ENCODE data around the gene HSF5.

Gene HSF5

DNA sequence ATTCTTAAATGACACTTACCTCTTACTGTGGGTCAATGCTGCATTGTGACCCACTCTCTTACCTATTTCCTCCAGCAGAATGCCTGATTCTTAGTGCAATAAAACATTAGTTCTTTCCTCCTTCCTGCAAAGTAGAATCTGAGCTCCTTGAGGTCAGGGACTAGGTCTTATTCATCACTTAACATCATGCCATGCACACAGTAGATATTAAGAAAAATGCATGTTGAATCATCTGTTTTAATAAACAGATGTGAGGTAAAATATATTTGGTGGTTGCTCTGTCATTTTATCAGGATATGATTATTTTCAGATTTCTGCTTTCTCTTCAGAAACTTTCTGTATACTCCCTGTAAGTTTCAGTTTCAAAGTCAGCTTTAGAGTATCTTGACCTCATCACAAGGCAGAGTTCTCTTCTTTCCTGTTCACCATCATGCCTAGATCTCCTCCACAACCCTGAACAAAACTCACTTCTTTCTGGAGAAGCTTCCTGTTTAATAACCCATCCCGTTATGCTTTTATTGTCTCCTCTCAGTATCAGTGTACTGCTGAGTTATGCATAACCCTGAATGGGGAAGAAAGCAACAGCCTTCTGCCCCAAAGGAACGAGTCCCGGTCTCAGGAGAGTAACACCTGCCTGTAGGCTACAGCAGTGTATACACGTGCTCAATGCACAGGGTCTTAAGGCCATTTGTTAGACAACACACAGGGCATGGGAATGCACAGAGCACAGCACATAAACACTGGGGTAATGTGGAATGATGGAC is 105.9 kb downstream of the HSF5 start:
- peak; percentile 8 to 10 for DNase-seq

DNA sequence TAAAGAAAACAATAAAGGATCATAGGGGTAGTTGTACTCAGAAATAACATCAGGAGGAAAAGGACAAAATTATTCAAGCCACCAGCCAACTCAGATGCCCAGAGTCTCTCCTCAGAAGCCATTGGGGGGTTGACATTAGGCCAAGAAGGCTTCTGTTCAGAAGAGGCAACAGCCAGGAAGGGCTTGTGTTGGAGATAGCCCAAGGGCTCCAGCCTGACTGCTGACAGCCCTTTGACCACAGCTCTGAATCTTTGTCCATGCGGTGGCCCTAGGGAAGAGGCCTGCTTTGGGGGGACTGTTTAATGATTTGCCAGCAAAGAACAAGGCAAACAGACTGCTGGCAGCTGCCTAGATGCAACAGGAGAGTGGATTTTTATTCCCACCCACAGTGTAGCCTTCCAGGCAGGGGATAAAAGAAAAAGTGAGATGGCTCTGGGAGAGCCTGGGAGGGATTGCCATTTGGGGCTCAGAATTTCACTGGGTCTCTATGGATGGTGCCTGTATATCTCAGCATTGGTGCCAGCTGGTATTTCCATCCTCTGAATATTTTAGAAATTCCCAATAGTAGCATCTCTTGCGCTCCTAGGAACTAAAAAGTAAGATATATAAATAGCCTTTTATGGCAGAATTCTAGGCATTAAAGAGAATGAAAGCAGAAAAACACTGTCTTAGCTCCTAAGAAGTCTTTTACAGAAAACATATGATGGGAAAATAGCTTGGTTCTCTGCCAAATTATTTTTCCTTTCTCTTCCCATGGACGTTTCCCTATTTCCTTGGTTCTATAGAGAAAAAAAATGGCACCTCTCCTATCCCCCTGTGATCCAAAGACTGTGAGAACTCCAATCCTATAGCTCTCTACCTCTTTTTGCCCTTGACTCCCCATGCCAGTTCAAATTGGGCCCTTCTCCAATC is 106.8 kb downstream of the HSF5 start:
- DNase-seq: no peak

DNA sequence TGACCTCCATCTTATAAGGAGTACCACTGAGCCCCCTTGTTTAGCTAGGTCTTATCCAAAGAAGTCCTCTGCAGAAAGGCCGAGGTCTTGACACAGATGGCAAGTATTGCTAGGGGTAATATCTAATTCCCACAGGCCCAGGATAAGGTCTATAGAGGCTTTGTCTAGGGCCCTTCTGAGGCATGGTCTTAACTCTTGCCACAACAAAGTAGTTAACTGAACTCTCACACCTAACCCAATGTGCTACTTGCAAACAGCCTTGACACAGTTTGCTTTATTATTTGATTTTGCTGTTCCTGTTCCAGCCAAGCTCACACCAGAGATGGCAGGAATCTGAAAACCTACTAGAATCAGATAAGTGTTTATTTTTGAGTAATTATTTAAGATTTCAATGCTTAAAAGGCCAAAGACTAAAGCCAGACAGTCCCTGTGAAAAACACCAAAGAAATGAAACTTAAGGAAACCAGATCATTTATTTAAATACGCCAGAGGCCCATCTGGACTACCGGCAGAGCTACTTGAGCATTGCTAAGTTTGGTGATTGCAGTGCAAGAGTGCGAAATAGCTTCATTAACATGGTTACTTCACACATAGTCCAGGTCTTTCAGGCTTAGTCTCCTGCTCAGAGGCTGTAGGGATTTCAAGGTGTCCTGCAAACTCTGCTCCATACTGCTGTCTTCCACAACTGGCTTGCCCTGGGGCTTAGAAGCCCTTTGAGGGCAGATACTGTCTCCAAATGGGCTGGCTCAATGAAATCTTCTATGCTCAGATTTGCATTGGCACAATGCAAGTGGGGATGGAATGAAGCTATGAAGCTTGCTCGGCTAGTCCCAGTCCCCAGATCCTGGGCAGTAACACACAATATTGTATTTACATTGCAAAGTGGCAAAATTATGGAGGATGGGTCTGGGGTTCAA is 107.7 kb downstream of the HSF5 start:
- DNase-seq: no peak

DNA sequence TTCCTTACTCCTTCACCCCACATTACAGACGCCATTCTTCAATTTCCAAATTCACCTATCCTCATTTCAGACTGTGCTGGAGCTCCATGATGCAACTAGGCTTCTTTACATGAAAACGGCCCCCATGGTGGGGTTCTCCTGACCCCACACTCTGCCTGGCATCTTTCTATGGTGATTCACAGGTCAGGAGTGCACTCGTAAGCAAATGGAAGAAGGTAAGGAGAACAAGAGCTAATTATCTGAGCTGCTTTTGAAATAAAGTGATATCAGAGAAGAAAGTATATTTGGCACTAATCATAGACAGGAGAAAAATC is 108.7 kb downstream of the HSF5 start:
- no peak for DNase-seq

DNA sequence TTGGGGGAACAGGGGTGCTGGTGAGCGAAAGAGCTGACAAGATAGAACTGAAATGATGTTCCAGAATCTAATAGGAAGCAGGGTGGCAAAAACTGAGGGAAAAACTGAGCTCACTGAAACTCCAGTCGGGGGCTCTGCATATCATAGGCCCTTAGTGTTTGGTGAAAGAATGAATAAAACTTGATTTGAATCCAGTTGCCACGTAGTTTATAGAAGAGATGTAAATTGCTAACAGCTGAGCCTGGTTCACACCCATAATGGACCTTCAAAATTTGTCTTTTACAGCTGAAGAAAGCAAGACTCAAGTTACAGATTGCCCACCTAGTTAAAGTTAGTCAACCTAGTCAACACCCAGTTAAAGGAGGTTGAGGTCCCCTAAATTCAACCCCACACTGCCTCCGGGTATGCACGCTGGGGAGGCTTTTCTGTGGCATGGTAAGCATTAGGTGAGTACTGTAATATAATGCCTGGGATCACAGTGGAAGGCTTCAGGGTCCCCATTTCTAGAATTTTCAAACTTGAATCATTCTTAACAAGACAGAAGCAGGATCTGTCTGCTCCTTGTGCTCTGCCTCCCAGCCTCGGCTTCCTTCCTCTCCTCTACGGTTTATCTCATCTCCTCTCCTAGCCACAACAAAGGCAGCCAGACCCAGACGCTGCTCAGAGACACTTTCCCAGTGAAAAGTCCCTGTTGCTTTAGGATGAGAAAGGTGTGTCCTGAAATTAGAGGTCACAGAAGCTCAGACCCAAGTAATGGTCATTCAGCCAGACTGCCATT is 109.3 kb downstream of the HSF5 start:
- DNase-seq: no peak

DNA sequence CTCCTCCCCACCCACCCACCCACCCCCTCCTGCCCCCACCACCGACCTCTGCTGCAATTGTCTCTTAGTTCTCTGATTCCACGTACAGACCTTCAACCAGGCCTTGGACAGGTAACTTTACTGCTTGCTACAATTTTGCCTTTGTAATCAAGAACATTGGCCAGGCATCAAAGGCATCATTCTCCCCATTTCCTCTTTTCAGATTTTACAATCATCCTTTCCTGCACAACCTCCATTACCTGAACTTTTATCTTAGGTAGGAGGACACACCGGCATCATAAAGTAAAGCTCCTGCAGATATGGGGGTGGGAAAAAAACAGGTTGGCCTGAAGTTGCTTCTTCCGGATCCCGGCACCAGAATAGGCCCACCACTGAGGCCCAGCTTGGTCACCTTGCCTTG is 110.5 kb downstream of the HSF5 start:
- no peak for DNase-seq

DNA sequence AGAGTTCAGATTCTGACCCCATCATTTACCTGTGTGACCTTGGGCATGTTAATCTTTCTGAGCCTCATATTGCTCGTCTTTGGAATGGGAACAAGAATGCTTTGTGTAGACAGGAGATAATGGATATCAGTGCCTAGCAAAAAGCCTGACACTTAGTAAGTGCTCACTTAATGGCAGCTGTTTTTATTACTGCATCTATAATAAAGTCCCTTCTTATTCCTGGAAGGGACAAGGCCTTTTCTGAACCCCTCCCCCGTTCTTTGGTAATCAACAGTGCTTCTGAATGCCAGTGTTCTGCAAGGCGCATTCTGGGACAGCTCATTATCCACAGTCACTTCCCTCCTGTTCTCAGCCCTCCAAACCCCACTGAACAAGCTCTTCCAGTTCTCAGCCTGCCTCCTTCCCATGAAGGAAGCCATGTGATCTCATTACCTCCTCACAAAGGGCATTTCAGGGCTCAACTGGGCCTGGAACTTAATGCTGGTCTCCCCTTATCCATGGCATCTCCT is 111.1 kb downstream of the HSF5 start:
- DNase-seq: peak; percentile 25 to 29

DNA sequence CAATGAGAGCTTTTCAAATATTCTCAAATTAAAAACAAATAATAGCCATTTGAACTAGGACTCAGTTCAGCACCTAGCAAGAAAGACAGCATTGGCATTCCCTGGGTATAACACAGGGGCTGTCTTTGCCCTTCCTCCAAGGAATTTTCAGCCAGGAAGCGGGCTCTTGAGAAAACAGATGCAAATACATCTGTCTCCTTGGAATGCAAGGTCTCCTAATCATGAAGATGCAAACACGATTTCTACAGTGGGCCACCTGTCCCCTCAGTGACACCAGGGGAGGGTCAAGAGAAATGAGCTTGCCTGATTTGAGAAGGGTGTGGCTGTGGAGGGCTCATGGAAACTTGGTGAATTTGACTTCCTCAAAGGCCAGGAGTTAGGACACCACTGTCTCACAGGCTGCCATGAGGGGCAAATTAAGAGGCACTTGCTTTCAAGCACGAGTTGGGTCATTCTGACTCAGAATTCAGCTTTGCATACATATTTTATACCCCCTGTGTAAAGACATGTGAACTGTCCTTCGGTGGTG is 111.7 kb downstream of the HSF5 start:
- DNase-seq: peak; percentile 61 to 67

DNA sequence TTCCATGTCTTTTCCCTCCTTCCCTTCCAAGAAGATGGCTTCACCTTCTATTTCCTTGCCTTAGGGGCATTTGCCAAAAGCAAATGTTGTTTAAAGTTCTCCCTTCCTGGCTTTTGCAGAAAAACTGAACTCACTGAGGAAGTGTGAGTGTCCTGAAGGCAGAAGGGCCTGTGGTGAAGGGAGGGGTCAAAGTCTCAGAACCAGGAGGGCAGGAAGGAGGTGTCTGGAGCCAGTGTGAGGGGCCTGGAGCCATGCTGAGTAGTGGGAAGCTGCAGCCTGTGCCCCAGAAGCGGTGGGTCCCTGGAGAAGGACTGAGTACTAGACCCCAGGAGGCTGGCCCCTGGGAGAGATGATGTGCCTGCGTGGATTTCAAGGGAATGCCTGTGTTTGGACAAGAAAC is 112.4 kb downstream of the HSF5 start:
- DNase-seq: no peak

DNA sequence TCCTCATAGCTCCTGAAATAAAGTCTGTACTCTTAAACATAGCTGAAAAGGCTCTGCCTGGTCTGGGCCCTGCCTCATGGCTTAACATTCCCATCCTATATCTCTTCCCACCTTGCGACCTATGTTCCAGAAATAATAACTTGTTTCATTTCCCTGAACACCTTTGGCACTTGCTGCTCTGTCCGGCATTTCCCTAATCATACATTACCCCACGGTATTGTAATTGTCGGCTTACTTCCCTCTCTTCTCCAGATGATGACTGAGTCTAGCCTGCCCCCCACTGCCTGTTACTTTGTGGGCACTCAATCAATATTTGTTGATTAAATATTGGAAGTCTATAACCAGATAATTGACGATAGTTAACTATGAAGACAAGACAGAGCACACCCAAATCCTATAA is 113.0 kb downstream of the HSF5 start:
- DNase-seq: peak; percentile 19 to 39

DNA sequence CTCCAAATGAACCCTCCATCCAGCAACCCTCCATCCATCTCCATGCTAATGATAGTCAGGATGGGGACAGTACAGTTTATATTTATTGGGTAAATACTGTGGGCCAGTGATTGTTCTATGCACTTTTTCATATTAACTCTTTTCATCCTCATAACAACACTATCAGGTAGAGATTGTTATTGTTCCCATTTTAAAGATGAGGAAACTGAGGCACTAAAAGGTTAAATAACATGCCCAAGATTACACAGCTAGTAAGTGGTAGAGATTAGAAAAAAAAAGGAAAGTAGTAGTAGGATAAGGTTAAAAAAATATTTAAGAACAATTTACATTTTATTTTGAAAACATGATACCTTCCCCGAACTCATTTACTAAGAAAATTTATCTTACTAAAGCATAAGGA is 114.3 kb downstream of the HSF5 start:
- DNase-seq: no peak

DNA sequence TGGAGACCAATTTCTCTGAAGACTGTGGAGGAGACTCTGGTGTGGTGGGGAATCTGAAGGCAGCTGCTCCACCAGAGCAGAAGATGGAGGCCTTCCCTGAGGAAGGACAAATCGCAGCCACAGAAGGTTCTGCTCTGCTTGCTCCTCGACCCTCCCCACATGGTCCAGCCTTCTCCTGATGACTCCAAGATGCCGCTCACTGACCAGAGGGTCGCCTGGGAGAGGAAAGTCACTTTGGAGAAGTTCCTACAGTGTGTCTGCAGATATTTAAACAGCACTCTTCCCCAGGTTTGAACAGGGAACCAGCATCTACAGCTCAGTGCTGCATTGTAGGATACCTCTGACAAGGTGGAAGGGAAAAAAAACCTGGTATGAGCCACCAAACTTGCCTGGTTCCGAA is 115.2 kb downstream of the HSF5 start:
- no peak for DNase-seq

DNA sequence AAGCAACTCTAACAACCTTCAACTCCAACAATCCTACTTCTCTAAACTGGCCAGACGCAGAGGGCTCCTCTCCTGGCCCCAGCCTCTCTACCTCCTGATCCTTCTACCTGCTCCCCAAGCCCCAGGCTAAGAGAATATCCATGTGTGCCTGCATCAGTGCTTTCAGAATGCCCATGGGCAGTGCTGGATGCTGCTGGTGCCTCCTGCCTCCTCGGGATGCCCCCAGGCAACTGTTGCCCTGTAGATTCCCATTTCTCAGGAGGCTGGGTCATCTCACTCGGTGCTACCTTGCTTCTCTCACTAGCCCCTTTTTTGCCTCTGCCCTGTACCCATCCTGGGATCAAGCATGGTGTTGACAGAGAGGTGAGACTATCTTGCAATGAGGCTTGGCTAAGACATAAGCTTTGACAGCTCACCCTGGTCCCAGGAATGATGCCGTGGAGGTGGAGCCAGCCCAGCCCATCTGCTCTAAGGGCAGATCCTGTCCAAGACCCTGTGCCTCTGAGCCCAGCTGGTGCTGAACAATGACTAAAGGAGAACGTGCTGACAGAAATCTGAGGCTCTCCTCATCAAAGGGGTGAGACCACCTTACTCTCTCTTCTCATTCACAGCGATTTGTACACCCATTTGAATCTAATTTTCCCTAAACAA is 116.8 kb downstream of the HSF5 start:
- DNase-seq: no peak

DNA sequence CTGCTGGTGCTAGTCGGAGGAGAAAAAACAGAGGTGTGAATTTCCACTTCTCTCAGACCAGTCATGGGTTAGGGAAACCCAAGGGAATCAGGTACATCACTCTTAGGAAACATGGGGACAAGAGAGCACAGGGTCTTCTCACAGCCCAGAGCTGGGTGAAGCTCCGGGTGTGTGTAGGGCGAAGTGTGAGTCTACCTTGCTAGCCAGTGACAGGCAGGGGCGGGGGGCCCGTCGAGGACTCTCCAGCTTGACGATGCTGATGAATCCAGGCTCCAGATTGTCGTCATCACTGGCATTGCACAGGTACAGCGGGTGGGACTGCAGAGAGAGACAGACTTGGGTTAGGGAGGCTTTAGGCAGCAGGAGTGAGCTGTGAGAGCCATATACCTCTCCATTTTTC is 117.5 kb downstream of the HSF5 start:
- DNase-seq: no peak

DNA sequence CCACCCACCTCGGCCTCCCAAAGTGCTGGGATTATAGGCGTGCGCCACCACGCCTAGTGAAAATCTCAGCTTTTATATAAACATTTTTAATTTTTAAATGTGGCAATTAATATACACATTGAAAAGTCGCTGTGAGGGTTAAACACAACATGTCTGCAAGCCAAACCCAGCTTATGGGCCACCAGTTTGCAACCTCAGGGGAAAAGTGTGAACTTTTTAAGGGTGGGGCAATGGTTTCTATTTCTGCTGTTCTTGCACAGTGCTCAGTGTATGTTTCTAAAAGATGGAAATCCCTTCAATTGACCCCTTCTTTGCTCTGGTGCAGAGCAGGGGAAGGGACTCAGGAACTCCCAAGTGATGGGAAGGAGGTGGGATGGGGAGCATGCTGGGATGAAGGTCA is 117.9 kb downstream of the HSF5 start:
- DNase-seq: no peak
